Panc1 (cell line): ENCODE results near the gene IFT57. TPM values are rescaled to one million over a fixed set of nuclear protein-coding genes. Genes with fewer than 3 reads are reported as not detected.
A peak's percentile ranks its signal among the peaks of the same experiment; 100 is the strongest.
"Not testable (repeated sequence)": the region's sequence is repeated elsewhere in the genome, so short reads cannot be mapped to it uniquely, and the experiment has no call there.

Experiments
- ATAC-seq: fragments of 200-7000 bp; cut with Tn5 transposase; 2 replicates; pipeline ENCODE4 v1.9.1; 2020; ENCODE audit warnings: mild to moderate bottlenecking, moderate library complexity
- Bru-seq: library from RNA; stranded (reverse); fragments of 400-500 nt; gene quantifications from one replicate; lab custom pipeline; 2021; lab: Mats Ljungman, UMichigan
- BruChase-seq, 2 experiments: library from RNA; stranded (reverse); fragments of 400-500 nt; gene quantifications; one replicate each; lab custom pipeline; 2021; lab: Mats Ljungman, UMichigan
- BruUV-seq: library from RNA; stranded (reverse); fragments of 400-500 nt; replicated peaks from 2 replicates; lab custom pipeline; 2021; lab: Mats Ljungman, UMichigan
- CTCF ChIA-PET: fragments of 300-600 bp; sonication (Branson Sonifier 250); formaldehyde crosslinking; loops from one replicate; lab custom pipeline; 2022; ENCODE audit warnings: antibody characterized with exemption; lab: Charles Lee
- POLR2A ChIA-PET: fragments of 300-600 bp; sonication (Branson Sonifier 250); formaldehyde crosslinking; loops from one replicate; lab custom pipeline; 2022; ENCODE audit warnings: antibody characterized with exemption; lab: Charles Lee
- DNase-seq: peaks from one replicate; pipeline ENCODE4 v3.0.0-alpha.2; 2010; ENCODE audit warnings: low read depth, low spot score
- H3K27ac ChIP-seq: 2 replicates; pipeline ENCODE4 v1.5.1; 2011; ENCODE audit warnings: mild to moderate bottlenecking, low read length, inconsistent platforms
- H3K27me3 ChIP-seq: fragments of 200-500 bp; sonication (Bioruptor generic); 2 replicates; pipeline ENCODE4 v1.6.0; 2014; ENCODE audit warnings: low read length, inconsistent platforms; ENCODE audit not compliant: control insufficient read depth, insufficient read depth
- H3K36me3 ChIP-seq: fragments of 200-500 bp; sonication (Bioruptor generic); 2 replicates; pipeline ENCODE4 v1.5.1; 2014; ENCODE audit warnings: inconsistent platforms, mild to moderate bottlenecking, low read length, moderate library complexity; ENCODE audit not compliant: control insufficient read depth, insufficient read depth
- H3K4me1 ChIP-seq: 2 replicates; pipeline ENCODE4 v1.5.1; 2011; ENCODE audit warnings: inconsistent platforms, mild to moderate bottlenecking, low read length, moderate library complexity; ENCODE audit not compliant: control insufficient read depth, insufficient read depth
- H3K4me3 ChIP-seq, 2 experiments: 2 replicates each; pipeline ENCODE4 v1.5.1; 2011 to 2012; ENCODE audit warnings: low read depth in 2 of 2, low read length in 2 of 2, mild to moderate bottlenecking in 2 of 2, inconsistent platforms in 1 of 2, moderate library complexity in 1 of 2
- H3K9me3 ChIP-seq: fragments of 200-500 bp; sonication (Bioruptor generic); 2 replicates; pipeline ENCODE4 v1.5.1; 2014; ENCODE audit warnings: low read depth, mild to moderate bottlenecking, inconsistent platforms, low read length, moderate library complexity; ENCODE audit not compliant: control insufficient read depth, insufficient read depth
- CTCF ChIP-seq: fragments of 450-650 bp; IDR thresholded peaks from 2 replicates; pipeline ENCODE4 v1.5.1; 2017; ENCODE audit warnings: mild to moderate bottlenecking
- POLR2AphosphoS5 ChIP-seq: IDR thresholded peaks from 2 replicates; pipeline ENCODE4 v1.6.1; 2012; ENCODE audit warnings: mild to moderate bottlenecking, low read depth, low read length, moderate library complexity
- REST ChIP-seq, 2 experiments: IDR thresholded peaks; 2 replicates each; pipeline ENCODE4 v1.6.1; 2011 to 2012; ENCODE audit warnings: low read depth in 2 of 2, control low read depth in 1 of 2, low read length in 1 of 2, mild to moderate bottlenecking in 1 of 2, moderate library complexity in 1 of 2; ENCODE audit not compliant: insufficient read depth in 1 of 2
- SIN3A ChIP-seq: IDR thresholded peaks from 2 replicates; pipeline ENCODE4 v1.6.1; 2012; ENCODE audit warnings: low read depth, mild to moderate bottlenecking, low read length, moderate library complexity, borderline replicate concordance; ENCODE audit not compliant: insufficient read depth
- TCF7L2 ChIP-seq: IDR thresholded peaks from 2 replicates; pipeline ENCODE4 v1.6.1; 2011; ENCODE audit warnings: mild to moderate bottlenecking, low read depth, low read length, inconsistent platforms
- in situ Hi-C: cut with HindIII; loops from 2 replicates; pipeline ENCODE4 v1.10.0; 2016; ENCODE audit warnings: low sequenced_read_pairs, low pct_unique_long_range_greater_than_20kb
- intact Hi-C: fragments of 100-400 bp; cut with micrococcal nuclease; formaldehyde crosslinking; loops from one replicate; pipeline ENCODE4 v1.10.0; 2022; ENCODE audit not compliant: unreplicated experiment
- long read RNA-seq: library from polyadenylated mRNA; unstranded; transcript quantifications from one replicate; pipeline ENCODE4 v2.0.0, GENCODE V29; 2021; ENCODE audit not compliant: unreplicated experiment
- polyA plus RNA-seq: library from polyadenylated mRNA; unstranded; fragments of >200 nt; gene quantifications from one replicate; pipeline ENCODE4 v1.2.1, GENCODE V29; 2012; ENCODE audit warnings: missing spikeins; ENCODE audit not compliant: insufficient read length
- total RNA-seq: library from RNA; stranded (reverse); gene quantifications from one replicate; pipeline ENCODE4 v1.2.1, GENCODE V29; 2021; ENCODE audit not compliant: unreplicated experiment

The IFT57 gene
- total RNA-seq (45.7 TPM), Bru-seq, nascent RNA (percentile 68 among the genes with signal in this experiment), BruChase-seq, experiment 1, labeled RNA remaining after a 2-hour chase (percentile 57 among the genes with signal in this experiment), BruChase-seq, experiment 2, labeled RNA remaining after a 6-hour chase (percentile 62 among the genes with signal in this experiment)
- polyA plus RNA-seq = 43.0 TPM
- long read RNA-seq, transcript IFT57-201 (11 exons, 3,203 nt) = major isoform, 68 of 81 reads
- long read RNA-seq, partial matches to known transcripts = 5 of 81 reads
- long read RNA-seq, other reads (novel, unspliced or antisense) = 8 of 81 reads

GRCh38 chr3:108221911-108222852 is at the start of gene IFT57:
IFT57 (minus strand) TSS chr3:108222424; CDS start chr3:108222322, 102 bp downstream.
- peak within 1 kb of the TSS; percentile 67 to 96 for H3K4me3 ChIP-seq
- ChIA-PET CTCF (no interaction called here), POLR2A (no interaction called here)
- no peaks in the 10 kb centered on the region for H3K27me3 ChIP-seq
- BruUV-seq = no TSS peak
- no peak for TF ChIP-seq REST (IDR thresholded peaks at IDR 0.05; ENCODE audit: insufficient read depth in 1 of 2, low read depth in 2 of 2, low read length in 1 of 2)
- TF ChIP-seq POLR2AphosphoS5 = peak; percentile 33; the same call in 1 of the 2 replicates
- peak; percentile 44; the same call in 1 of the 2 replicates for TF ChIP-seq SIN3A
- H3K36me3 ChIP-seq = no peaks in the 10 kb centered on the region; the same call in none of the 2 replicates
- in situ Hi-C loops (no loop called here), intact Hi-C loops (loop anchor here (5.0 kb wide), 2 partner anchors 135 to 185 kb away; no protein-coding TSS in a partner anchor)
- peaks cover 30% of the 10 kb centered on the region for H3K4me1 ChIP-seq
- H3K27ac ChIP-seq = peak within 1 kb of the TSS; percentile 88
- DNase-seq (peak; percentile 81), ATAC-seq (peak; percentile 98)
- no peaks in the 10 kb centered on the region for H3K9me3 ChIP-seq

- intact Hi-C loops = no loop called here
- BruUV-seq = no TSS peak
- H3K27ac ChIP-seq = no peak overlapping the region
- H3K36me3 ChIP-seq = no peaks in the 10 kb centered on the region
- in situ Hi-C loops = no loop called here
- POLR2A ChIA-PET = no interaction called here
- no peak overlapping the region for H3K4me3 ChIP-seq
- no peak for TF ChIP-seq SIN3A
- TF ChIP-seq POLR2AphosphoS5 = no peak
- TF ChIP-seq TCF7L2 = no peak
- TF ChIP-seq CTCF = no peak
- TF ChIP-seq REST (IDR thresholded peaks at IDR 0.05; ENCODE audit: insufficient read depth in 1 of 2, low read depth in 2 of 2, low read length in 1 of 2) = no peak
- H3K27me3 ChIP-seq = no peaks in the 10 kb centered on the region
- no peaks in the 10 kb centered on the region for H3K4me1 ChIP-seq
- no peak for DNase-seq
- no peaks in the 10 kb centered on the region for H3K9me3 ChIP-seq
- CTCF ChIA-PET = no interaction called here
- ATAC-seq = no peak
These were observed 49.4 kb upstream of the IFT57 start for GRCh38 chr3:108271626-108272025.

- in situ Hi-C loops, intact Hi-C loops, H3K36me3 ChIP-seq, H3K27ac ChIP-seq, BruUV-seq, ATAC-seq, H3K4me3 ChIP-seq, POLR2A ChIA-PET, H3K27me3 ChIP-seq, H3K9me3 ChIP-seq, CTCF ChIA-PET, H3K4me1 ChIP-seq, DNase-seq: not testable (repeated sequence)
These were observed 46.0 kb upstream of the IFT57 start for GRCh38 chr3:108268235-108268634.
